HG03571 (cell line): ENCODE results near the gene XRCC4.
"Not testable (repeated sequence)": the region's sequence is repeated elsewhere in the genome, so short reads cannot be mapped to it uniquely, and the experiment has no call there.

Experiments used
- ATAC-seq: cut with Tn5 transposase; IDR thresholded peaks from one replicate; pipeline ENCODE4 v1.9.1; 2021; ENCODE audit not compliant: unreplicated experiment

Gene XRCC4

GRCh38 chr5:83076742-83077661, at the start of gene XRCC4, which contains the start of gene TMEM167A:
XRCC4 (plus strand) TSS chr5:83077547; CDS start chr5:83104920, 27,373 bp downstream.
TMEM167A (minus strand) TSS chr5:83077394; CDS start chr5:83077323, 71 bp downstream.
- peak; percentile 99 for ATAC-seq

- no peak for ATAC-seq
Observed at GRCh38 chr5:83029912-83030311, 47.4 kb upstream of the XRCC4 start.

GRCh38 chr5:83031381-83031780, 46.0 kb upstream of the XRCC4 start:
- no peak for ATAC-seq

GRCh38 chr5:83034036-83034435, 43.3 kb upstream of the XRCC4 start:
- no peak for ATAC-seq

- no peak for ATAC-seq
Observed at GRCh38 chr5:83034528-83035207, 42.7 kb upstream of the XRCC4 start.

GRCh38 chr5:83035373-83036100, 41.8 kb upstream of the XRCC4 start:
- no peak for ATAC-seq

GRCh38 chr5:83036991-83037575, 40.3 kb upstream of the XRCC4 start:
- ATAC-seq, result no peak

- ATAC-seq, result no peak
Observed at GRCh38 chr5:83038924-83039323, 38.4 kb upstream of the XRCC4 start.

- no peak for ATAC-seq
Observed at GRCh38 chr5:83042507-83042906, 34.8 kb upstream of the XRCC4 start.

GRCh38 chr5:83044926-83045325, 32.4 kb upstream of the XRCC4 start:
- ATAC-seq, result no peak

GRCh38 chr5:83048277-83048676, 29.1 kb upstream of the XRCC4 start:
- ATAC-seq, result no peak

GRCh38 chr5:83048811-83049210, 28.5 kb upstream of the XRCC4 start:
- no peak for ATAC-seq

GRCh38 chr5:83049370-83049885, 27.9 kb upstream of the XRCC4 start:
- ATAC-seq, result no peak

GRCh38 chr5:83050723-83051340, 26.5 kb upstream of the XRCC4 start:
- ATAC-seq, result no peak

- ATAC-seq, result no peak
Observed at GRCh38 chr5:83055166-83055565, 22.2 kb upstream of the XRCC4 start.

- no peak for ATAC-seq
Observed at GRCh38 chr5:83058726-83059125, 18.6 kb upstream of the XRCC4 start.

- no peak for ATAC-seq
Observed at GRCh38 chr5:83059341-83059740, 18.0 kb upstream of the XRCC4 start.

- no peak for ATAC-seq
Observed at GRCh38 chr5:83066548-83067110, 10.7 kb upstream of the XRCC4 start.

- not testable (repeated sequence) for ATAC-seq
Observed at GRCh38 chr5:83067377-83067776, 10.0 kb upstream of the XRCC4 start.
